OCI-LY7 (cell line): ENCODE data around the gene CELF3.

ENCODE experiments used
- EZH2phosphoT487 ChIP-seq: fragments of 200-600 bp; sonication (generic); IDR thresholded peaks from 2 replicates; pipeline ENCODE4 v1.6.1; 2018; ENCODE audit warnings: low read depth, borderline replicate concordance, mild to moderate bottlenecking, mixed run types, antibody characterized with exemption, low read length, moderate library complexity, mixed read lengths
- TF ChIP-seq, protein P1 (sequence below): fragments of 200-600 bp; sonication (generic); conservative IDR thresholded peaks from 2 replicates; pipeline ENCODE4 v1.5.1; 2014; ENCODE audit warnings: mild to moderate bottlenecking, antibody characterized with exemption, low read length, moderate library complexity, mixed read lengths

DNA sequence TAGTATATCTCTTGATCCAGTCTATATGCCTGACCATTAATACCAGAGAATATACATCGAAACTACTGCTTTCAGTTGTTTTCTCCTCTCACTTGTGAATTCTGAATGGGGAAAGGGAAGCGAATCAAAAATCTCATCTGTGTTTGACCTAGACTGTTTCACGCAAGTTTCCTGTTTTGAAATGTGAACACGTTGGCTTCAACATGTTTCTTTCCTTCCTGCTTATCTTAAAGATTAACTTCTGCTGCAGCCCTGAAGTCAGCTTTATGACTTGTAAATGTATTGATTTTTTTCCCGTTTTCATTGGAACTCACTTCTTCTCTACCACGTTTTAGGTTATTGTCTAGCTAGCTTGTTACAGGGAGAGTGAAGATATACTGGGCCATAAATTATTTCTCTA is 54.9 kb downstream of the CELF3 start:
- TF ChIP-seq, protein P1, sequence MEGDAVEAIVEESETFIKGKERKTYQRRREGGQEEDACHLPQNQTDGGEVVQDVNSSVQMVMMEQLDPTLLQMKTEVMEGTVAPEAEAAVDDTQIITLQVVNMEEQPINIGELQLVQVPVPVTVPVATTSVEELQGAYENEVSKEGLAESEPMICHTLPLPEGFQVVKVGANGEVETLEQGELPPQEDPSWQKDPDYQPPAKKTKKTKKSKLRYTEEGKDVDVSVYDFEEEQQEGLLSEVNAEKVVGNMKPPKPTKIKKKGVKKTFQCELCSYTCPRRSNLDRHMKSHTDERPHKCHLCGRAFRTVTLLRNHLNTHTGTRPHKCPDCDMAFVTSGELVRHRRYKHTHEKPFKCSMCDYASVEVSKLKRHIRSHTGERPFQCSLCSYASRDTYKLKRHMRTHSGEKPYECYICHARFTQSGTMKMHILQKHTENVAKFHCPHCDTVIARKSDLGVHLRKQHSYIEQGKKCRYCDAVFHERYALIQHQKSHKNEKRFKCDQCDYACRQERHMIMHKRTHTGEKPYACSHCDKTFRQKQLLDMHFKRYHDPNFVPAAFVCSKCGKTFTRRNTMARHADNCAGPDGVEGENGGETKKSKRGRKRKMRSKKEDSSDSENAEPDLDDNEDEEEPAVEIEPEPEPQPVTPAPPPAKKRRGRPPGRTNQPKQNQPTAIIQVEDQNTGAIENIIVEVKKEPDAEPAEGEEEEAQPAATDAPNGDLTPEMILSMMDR, result no peak
- TF ChIP-seq EZH2phosphoT487, result no peak
